Activated CD4-positive, alpha-beta T cell treated with anti-CD3 and anti-CD28 coated beads, Interleukin-2, amount 10 ng/mL, durations not matched to agents 7 days and 5 days (primary cell): ENCODE measurements around the gene C3orf70. TPM values are rescaled to one million over a fixed set of nuclear protein-coding genes. Genes with fewer than 3 reads are reported as not detected.

ENCODE experiments used
- CTCF ChIA-PET: fragments of 350-600 bp; sonication (Branson Sonifier 250); formaldehyde crosslinking; loops from one replicate; lab custom pipeline; 2021; ENCODE audit warnings: antibody characterized with exemption; lab: Charles Lee
- POLR2A ChIA-PET: fragments of 350-600 bp; sonication (Branson Sonifier 250); formaldehyde crosslinking; loops from one replicate; lab custom pipeline; 2021; ENCODE audit warnings: antibody characterized with exemption; lab: Charles Lee
- DNase-seq: peaks from one replicate; pipeline ENCODE4 v3.0.0-alpha.2; 2020
- H3K27ac Mint-ChIP-seq: one replicate; pipeline ENCODE4 v1.8.0; 2021; ENCODE audit warnings: mild to moderate bottlenecking, moderate library complexity, mixed read lengths
- H3K27me3 Mint-ChIP-seq: one replicate; pipeline ENCODE4 v1.8.0; 2021; ENCODE audit warnings: mixed read lengths
- H3K36me3 Mint-ChIP-seq: one replicate; pipeline ENCODE4 v1.8.0; 2021; ENCODE audit warnings: low read depth, mixed read lengths
- H3K4me1 Mint-ChIP-seq: one replicate; pipeline ENCODE4 v1.8.0; 2021; ENCODE audit warnings: mixed read lengths
- H3K4me3 Mint-ChIP-seq: one replicate; pipeline ENCODE4 v1.8.0; 2021; ENCODE audit warnings: mild to moderate bottlenecking, moderate library complexity, mixed read lengths
- H3K9me3 Mint-ChIP-seq: one replicate; pipeline ENCODE4 v1.8.0; 2021; ENCODE audit warnings: mixed read lengths
- total RNA-seq, 2 experiments: library from RNA; stranded (reverse); gene quantifications; one replicate each; pipeline ENCODE4 v1.2.3, GENCODE V29; 2021

Gene C3orf70
- total RNA-seq, 2 experiments from 2014 or later: 0.06 TPM; not detected in 1

DNA sequence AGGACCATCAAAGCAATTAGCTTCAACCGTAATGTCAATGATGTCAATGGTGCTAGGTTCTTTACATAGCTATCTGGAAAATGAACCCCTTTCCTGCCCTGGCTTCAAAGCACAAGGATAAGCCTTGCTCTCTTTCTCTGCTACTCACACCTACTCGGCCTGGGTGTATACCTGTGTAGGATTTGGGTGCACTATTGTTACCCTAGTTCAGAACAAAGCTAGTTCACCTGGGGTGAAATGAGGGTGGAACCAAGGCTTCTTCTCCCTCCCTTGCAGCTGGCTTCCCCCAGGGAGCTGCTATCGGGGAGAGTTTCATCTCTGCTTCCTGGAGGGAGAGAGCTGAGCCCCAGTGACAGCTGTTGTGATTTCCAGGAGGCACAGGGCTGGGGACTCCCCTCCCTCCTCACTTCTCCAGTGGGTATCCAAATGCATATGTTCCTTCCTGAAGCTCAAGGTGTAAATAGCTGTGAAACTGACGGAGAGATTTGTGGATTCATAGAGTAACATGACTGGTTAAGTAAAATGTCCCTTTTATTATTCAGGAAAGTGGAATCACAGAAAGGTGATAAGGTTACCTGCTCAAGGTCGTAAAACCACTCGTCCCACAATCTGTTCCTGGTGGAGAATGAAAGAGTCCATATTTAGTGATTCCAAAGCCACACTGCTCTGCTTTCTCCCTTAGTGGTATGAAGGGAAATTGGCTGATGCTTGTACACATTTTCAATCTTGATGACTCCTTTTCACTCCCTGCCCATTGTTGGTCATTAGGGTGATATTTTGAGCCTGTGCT, 11.8 kb upstream of the C3orf70 start:
- peaks cover 5% of the 10 kb centered on the region for H3K27me3 Mint-ChIP-seq
- ChIA-PET CTCF (interaction anchor here (0.6 kb wide), 1 partner anchor 297 kb away, joined by 3 read pairs; no protein-coding TSS in a partner anchor), POLR2A (no interaction called here)
- no peak overlapping the region for H3K27ac Mint-ChIP-seq
- H3K4me1 Mint-ChIP-seq: no peaks in the 10 kb centered on the region
- no peaks in the 10 kb centered on the region for H3K36me3 Mint-ChIP-seq
- no peak for DNase-seq
- no peak overlapping the region for H3K4me3 Mint-ChIP-seq
- no peaks in the 10 kb centered on the region for H3K9me3 Mint-ChIP-seq

DNA sequence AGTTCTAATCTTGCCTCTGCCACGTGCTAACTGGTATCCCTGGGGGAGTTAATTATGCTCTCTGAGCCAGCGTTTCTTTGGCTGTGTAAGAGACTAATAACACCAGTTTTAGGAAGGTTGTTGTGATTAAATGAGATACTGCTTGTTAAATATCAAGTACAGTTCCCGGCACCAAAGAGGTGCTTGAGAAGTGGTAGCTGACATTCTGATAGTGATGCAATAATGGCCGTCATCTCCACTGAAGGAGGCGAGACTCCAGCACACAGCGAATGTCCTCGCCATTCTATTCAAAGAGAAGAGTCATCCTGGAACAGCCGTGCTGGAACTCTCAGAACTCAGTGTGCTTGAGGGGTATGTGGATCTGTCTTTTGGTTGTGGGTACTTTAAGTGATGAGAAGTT, 9.8 kb upstream of the C3orf70 start:
- Mint-ChIP-seq H3K9me3 (no peaks in the 10 kb centered on the region), H3K27ac (no peak overlapping the region), H3K27me3 (peaks cover 17% of the 10 kb centered on the region), H3K36me3 (no peaks in the 10 kb centered on the region), H3K4me3 (no peak overlapping the region), H3K4me1 (no peaks in the 10 kb centered on the region)
- ChIA-PET POLR2A (no interaction called here), CTCF (no interaction called here)
- no peak for DNase-seq

DNA sequence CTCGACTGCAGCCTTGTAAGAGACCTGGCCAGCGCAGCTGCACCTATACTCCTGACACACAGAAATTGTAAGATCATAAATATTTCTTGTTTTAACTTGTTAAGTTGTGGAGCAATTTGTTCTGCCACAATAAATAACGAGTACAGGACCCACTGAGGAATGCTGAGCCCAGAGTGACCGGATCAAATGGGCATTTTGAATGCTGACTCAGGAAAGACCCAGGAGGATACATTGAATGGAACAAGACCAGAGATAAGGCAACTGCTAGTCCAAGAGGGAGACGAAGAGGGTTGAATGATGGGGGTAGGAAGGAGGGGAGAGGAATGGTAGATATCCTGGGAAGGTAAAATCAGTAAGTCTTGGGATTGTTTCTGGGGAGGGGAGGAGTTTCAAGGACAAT, 8.9 kb upstream of the C3orf70 start:
- no peak overlapping the region for H3K27ac Mint-ChIP-seq
- no peaks in the 10 kb centered on the region for H3K9me3 Mint-ChIP-seq
- CTCF ChIA-PET: no interaction called here
- POLR2A ChIA-PET: no interaction called here
- H3K4me1 Mint-ChIP-seq: no peaks in the 10 kb centered on the region
- H3K4me3 Mint-ChIP-seq: no peak overlapping the region
- no peak for DNase-seq
- no peaks in the 10 kb centered on the region for H3K36me3 Mint-ChIP-seq
- H3K27me3 Mint-ChIP-seq: peaks cover 17% of the 10 kb centered on the region

DNA sequence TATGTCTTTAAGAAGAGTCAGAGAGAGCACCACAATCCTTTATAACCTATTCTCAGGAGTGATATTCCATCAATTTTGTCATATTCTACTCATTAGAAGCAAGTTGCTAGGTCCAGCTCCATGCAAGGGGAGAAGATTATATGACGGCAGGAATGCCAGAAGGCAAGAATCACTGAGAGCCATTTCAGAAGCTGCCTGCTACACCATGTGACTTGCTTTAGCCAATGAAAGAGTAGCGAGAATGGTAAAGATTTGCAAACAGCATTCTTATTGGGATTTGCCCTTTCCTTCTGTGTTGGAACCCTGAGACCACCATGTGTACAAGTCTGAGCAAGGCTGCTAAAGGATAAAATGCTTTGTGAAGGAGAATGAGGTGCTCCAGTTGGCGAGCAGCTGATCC, 4.5 kb upstream of the C3orf70 start:
- no peak overlapping the region for H3K27ac Mint-ChIP-seq
- no peak for DNase-seq
- no peak overlapping the region for H3K4me3 Mint-ChIP-seq
- no peaks in the 10 kb centered on the region for H3K36me3 Mint-ChIP-seq
- peaks cover 21% of the 10 kb centered on the region for H3K27me3 Mint-ChIP-seq
- CTCF ChIA-PET: no interaction called here
- H3K9me3 Mint-ChIP-seq: no peaks in the 10 kb centered on the region
- POLR2A ChIA-PET: no interaction called here
- peaks cover 3% of the 10 kb centered on the region for H3K4me1 Mint-ChIP-seq

DNA sequence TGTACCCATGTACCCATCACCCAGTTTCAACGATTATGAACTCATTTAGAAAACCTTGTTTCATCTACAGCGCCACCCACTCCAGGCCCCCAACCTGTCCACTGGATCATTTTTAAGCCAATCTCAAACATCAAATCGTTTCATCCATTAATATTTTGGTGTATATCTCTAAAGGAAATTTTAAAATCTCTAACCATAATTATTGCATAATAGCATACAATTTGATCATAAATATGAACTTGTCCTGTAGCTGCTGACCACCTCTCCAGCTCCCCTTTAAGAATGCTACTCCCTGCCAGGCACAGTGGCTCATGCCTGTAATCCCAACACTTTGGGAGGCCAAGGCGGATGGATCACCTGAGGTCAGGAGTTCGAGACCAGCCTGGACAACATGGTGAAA, 2.8 kb upstream of the C3orf70 start:
- ChIA-PET CTCF (no interaction called here), POLR2A (no interaction called here)
- Mint-ChIP-seq H3K9me3 (no peaks in the 10 kb centered on the region), H3K36me3 (no peaks in the 10 kb centered on the region), H3K4me1 (peaks cover 5% of the 10 kb centered on the region), H3K27ac (no peak overlapping the region), H3K4me3 (no peak overlapping the region), H3K27me3 (peaks cover 29% of the 10 kb centered on the region)
- DNase-seq: no peak

DNA sequence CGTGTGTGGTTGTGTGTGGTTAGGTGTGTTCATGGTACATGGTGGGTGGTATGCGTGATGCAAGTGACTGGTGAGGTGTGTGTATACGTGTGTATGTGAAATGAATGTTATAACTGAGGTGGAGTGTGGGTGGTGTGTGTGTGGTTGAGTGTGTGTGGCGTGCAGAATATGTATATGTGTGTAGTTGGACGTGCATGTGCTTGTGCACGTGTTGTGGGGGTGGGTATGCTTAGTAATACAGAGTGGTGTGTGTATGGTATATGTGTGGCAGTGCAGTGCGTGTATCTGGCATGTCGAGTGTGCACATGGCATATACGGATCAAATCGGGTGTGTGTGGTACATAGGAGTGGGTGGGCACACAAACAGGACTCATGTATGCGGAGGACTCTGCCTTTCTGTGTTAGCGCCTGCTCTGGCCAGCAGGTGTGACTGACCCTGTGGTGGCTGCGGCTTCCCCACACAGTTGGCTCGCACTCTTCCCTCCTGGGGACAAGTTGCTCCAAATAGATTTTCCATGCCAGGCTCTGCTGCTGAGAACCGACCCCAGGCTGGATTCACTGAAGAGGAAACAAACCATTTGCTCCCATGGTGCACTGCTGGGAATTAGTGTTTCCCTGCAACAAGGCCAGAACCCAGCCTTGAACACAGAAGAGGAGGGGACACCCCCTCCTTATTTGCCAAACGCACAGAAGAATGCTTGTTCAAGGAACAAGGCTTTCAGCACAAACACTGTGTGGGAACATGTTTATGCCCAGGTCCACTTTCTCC, 1.2 kb upstream of the C3orf70 start:
- ChIA-PET POLR2A (no interaction called here), CTCF (no interaction called here)
- Mint-ChIP-seq H3K36me3 (no peaks in the 10 kb centered on the region), H3K9me3 (no peaks in the 10 kb centered on the region), H3K27ac (no peak overlapping the region), H3K27me3 (peaks cover 37% of the 10 kb centered on the region), H3K4me1 (peaks cover 5% of the 10 kb centered on the region), H3K4me3 (no peak overlapping the region)
- no peak for DNase-seq

DNA sequence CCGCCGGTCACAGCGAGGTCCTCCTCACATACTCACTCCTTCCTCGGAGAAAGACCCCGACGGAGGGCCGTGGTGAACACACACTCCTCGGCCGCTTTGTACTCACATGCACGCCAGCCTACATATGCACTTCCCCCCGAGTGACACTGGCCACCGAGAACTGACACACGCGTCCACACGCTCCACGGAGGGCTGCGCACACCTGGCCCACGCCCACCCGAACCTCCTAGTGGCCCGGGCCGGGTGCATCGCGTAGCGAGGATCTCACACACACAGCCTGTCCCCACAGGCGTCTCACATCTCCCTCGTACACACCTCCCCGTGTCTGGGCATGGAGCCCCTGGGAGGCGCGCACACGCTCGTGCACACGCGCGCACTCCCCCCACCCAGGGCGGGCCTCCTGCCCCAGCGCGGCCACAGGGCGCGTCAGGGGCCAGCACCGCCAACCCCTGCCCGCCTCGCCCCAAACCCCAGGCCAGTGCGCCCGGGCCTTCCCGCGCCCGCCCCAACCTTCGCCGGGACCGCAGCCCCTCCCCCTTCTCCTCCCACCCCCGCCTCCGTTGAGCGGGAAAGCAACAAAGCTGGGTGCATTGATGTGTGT, 411 bp upstream of the C3orf70 start:
- no peak for DNase-seq
- peak overlapping the region; percentile 71 for H3K4me3 Mint-ChIP-seq
- H3K36me3 Mint-ChIP-seq: no peaks in the 10 kb centered on the region
- no peak overlapping the region for H3K27ac Mint-ChIP-seq
- H3K27me3 Mint-ChIP-seq: peaks cover 31% of the 10 kb centered on the region
- POLR2A ChIA-PET: no interaction called here
- peaks cover 5% of the 10 kb centered on the region for H3K4me1 Mint-ChIP-seq
- CTCF ChIA-PET: no interaction called here
- H3K9me3 Mint-ChIP-seq: no peaks in the 10 kb centered on the region

DNA sequence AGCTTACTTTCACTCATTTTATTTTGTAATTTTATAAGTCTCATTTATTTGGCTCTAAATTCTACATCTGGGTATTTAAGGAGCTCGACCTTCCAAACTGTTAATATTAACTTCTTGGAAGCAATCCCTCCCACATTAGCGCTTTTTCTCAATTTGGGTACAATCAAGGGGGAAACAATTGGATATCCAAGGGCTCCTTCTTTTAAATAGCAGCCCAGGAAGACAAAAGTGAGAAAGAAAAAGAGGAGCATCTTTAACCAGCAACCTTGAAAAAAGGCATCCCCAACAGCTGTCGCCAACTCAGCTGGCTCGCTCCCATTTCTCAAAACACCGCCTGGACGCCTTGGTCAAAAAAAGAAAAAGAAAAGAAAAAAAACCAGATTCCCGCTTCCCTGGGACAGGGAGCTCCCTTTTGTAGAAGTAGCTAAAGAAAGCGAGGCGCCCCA, 873 bp downstream of the C3orf70 start:
- H3K4me3 Mint-ChIP-seq: peak overlapping the region; percentile 64
- no peaks in the 10 kb centered on the region for H3K9me3 Mint-ChIP-seq
- H3K36me3 Mint-ChIP-seq: no peaks in the 10 kb centered on the region
- CTCF ChIA-PET: interaction anchor here (0.6 to 0.7 kb wide), 2 partner anchors 185 to 386 kb away, joined by 3 read pairs; no protein-coding TSS in a partner anchor
- peaks cover 5% of the 10 kb centered on the region for H3K4me1 Mint-ChIP-seq
- no peak for DNase-seq
- no peak overlapping the region for H3K27ac Mint-ChIP-seq
- POLR2A ChIA-PET: no interaction called here
- H3K27me3 Mint-ChIP-seq: peaks cover 28% of the 10 kb centered on the region

DNA sequence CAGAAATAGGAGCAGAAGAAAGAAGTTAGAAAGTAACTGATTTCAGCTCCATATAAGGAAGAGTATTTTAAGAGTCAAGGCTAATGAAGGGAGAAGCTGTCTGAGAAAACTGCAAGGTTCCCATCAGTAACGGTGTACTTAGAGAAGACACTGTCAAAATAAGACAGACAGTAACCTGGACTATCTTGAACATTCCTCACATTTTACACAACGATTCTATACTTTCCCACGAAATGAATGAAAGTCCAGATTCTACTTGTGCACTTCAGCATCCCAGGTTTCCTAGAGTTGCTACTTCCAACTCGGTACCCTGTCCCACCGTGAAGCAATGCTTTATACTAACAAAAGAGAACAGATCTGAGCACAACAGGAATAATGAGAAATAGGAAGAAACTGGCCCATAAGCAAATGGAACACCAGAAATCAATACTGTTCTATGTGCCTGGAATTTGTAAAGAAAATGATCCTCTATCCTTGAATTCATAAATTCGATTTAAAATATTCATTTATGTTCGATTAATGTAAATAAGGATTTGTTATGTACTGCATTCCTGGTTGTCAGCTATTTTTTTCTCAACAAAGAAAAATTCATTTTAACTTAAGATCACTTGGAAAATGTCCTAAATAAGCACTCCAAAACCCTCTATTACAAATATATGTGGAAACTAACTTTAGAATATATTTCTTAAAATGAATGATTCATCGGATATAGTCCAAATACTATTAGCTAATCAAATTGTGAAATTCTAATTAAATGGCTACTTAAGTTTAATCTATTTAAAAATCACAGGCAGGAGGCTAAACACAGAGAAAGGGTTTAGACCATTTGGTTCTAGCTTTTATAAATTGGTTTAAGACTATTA, 1.5 kb downstream of the C3orf70 start:
- ChIA-PET CTCF (interaction anchor here (0.6 to 0.7 kb wide), 2 partner anchors 103 to 185 kb away, joined by 3 to 4 read pairs; no protein-coding TSS in a partner anchor), POLR2A (no interaction called here)
- no peak for DNase-seq
- Mint-ChIP-seq H3K27ac (no peak overlapping the region), H3K4me3 (no peak overlapping the region), H3K27me3 (peaks cover 26% of the 10 kb centered on the region), H3K9me3 (no peaks in the 10 kb centered on the region), H3K4me1 (peaks cover 5% of the 10 kb centered on the region), H3K36me3 (no peaks in the 10 kb centered on the region)

DNA sequence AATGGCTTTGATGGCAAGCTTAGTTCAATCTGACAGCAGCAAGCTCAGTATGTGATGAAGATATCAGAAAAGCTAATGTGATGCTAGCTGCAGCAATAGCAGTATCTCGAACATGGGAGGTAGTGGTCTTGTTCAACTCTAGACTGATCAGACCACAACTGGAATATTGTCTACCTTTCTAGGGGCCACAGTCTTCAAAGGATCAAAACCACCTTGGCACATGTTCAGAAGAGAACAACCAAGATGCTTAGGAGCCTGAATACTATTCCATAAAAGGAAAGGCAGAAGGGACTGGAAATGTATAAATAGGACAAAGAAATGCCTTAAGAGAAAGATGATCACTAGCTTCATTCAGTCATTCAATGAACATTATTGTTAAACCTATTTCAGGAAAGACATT, 2.3 kb downstream of the C3orf70 start:
- Mint-ChIP-seq H3K27me3 (peaks cover 28% of the 10 kb centered on the region), H3K4me1 (peaks cover 5% of the 10 kb centered on the region), H3K27ac (no peak overlapping the region), H3K4me3 (no peak overlapping the region), H3K9me3 (no peaks in the 10 kb centered on the region), H3K36me3 (no peaks in the 10 kb centered on the region)
- ChIA-PET POLR2A (no interaction called here), CTCF (interaction anchor here (0.7 to 1.4 kb wide), 3 partner anchors 19 to 104 kb away, joined by 3 to 4 read pairs (median 3); no protein-coding TSS in a partner anchor)
- no peak for DNase-seq

DNA sequence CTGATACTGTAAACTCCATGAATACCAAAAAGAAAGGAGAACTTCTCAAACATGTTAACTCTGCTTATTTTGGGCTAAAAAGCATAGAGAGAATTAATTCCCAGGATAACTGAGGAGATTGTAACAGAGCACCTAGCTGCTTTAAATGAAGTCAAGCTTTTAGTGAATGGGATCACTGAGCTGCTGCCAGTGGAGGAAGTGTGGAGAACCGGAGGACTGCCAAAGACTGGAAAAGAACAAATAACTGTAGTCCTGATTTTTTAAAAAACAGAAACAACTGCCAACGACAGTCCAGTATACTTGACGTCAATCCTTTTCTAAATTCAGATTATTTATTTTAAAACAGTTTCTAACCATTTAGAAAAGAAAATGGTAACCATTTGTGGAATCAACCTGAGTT, 3.3 kb downstream of the C3orf70 start:
- Mint-ChIP-seq H3K36me3 (no peaks in the 10 kb centered on the region), H3K4me1 (peaks cover 5% of the 10 kb centered on the region), H3K9me3 (no peaks in the 10 kb centered on the region), H3K27me3 (peaks cover 28% of the 10 kb centered on the region), H3K4me3 (no peak overlapping the region), H3K27ac (no peak overlapping the region)
- DNase-seq: no peak
- ChIA-PET CTCF (interaction anchor here (1.4 kb wide), 1 partner anchor 18 kb away, joined by 3 read pairs; no protein-coding TSS in a partner anchor), POLR2A (no interaction called here)

DNA sequence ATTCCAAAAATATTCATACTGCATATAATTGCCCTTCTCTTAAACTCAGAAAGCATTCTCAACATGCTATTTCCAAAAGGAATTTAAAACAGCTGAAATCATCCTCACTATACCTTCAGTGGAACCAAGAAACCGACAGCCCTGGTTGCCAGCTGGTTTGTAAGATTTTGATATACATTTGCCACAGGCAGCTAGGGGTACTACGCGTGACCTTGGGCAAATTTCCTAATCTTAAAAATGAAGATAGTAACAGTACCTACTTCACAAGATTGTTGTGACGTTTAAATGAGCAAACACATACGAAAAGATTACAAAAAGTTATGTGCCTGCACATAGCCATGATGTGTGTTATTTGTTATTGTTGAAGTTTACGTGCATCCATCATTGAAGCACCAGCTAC, 7.3 kb downstream of the C3orf70 start:
- H3K4me3 Mint-ChIP-seq: no peak overlapping the region
- H3K27ac Mint-ChIP-seq: no peak overlapping the region
- H3K9me3 Mint-ChIP-seq: no peaks in the 10 kb centered on the region
- ChIA-PET CTCF (no interaction called here), POLR2A (no interaction called here)
- H3K4me1 Mint-ChIP-seq: no peaks in the 10 kb centered on the region
- no peaks in the 10 kb centered on the region for H3K36me3 Mint-ChIP-seq
- DNase-seq: no peak
- H3K27me3 Mint-ChIP-seq: peaks cover 29% of the 10 kb centered on the region
